AG04449 (cell line): ENCODE results near the gene SCAP.

Experiments used
- CTCF ChIA-PET: fragments of 350-600 bp; formaldehyde crosslinking; extraction: SDS; loops from one replicate; lab custom pipeline; 2021; ENCODE audit warnings: antibody characterized with exemption; lab: Yijun Ruan, JAX
- POLR2A ChIA-PET: fragments of 400-600, 350-600 bp; formaldehyde crosslinking; extraction: SDS; loops from one replicate; lab custom pipeline; 2020; ENCODE audit warnings: antibody characterized with exemption, inconsistent platforms; lab: Yijun Ruan, JAX
- DNase-seq: peaks from one replicate; pipeline ENCODE4 v3.0.0-alpha.2; 2010; ENCODE audit warnings: low read depth, low spot score
- H3K4me3 ChIP-seq: 2 replicates; pipeline ENCODE4 v1.5.1; 2011; ENCODE audit warnings: low read depth, mild to moderate bottlenecking, control low read depth, low read length
- TF ChIP-seq, protein P1 (sequence below): IDR thresholded peaks from one replicate; pipeline ENCODE4 v1.5.1; 2011; ENCODE audit warnings: mild to moderate bottlenecking, moderate library complexity, low read length, control low read depth, inconsistent platforms; ENCODE audit not compliant: insufficient read depth; ENCODE audit errors: missing control alignments

The SCAP gene

GRCh38 chr3:47414666-47415587 lies 60.8 kb downstream of the SCAP start:
- DNase-seq, result no peak
- ChIA-PET CTCF (interaction anchor here (1.4 kb wide), 1 partner anchor 10 kb away, joined by 6 read pairs; no protein-coding TSS in a partner anchor), POLR2A (no interaction called here)
- no peak overlapping the region for H3K4me3 ChIP-seq
- TF ChIP-seq, protein P1, sequence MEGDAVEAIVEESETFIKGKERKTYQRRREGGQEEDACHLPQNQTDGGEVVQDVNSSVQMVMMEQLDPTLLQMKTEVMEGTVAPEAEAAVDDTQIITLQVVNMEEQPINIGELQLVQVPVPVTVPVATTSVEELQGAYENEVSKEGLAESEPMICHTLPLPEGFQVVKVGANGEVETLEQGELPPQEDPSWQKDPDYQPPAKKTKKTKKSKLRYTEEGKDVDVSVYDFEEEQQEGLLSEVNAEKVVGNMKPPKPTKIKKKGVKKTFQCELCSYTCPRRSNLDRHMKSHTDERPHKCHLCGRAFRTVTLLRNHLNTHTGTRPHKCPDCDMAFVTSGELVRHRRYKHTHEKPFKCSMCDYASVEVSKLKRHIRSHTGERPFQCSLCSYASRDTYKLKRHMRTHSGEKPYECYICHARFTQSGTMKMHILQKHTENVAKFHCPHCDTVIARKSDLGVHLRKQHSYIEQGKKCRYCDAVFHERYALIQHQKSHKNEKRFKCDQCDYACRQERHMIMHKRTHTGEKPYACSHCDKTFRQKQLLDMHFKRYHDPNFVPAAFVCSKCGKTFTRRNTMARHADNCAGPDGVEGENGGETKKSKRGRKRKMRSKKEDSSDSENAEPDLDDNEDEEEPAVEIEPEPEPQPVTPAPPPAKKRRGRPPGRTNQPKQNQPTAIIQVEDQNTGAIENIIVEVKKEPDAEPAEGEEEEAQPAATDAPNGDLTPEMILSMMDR, result no peak

GRCh38 chr3:47414161-47414564 lies 61.6 kb downstream of the SCAP start:
- no peak for DNase-seq
- TF ChIP-seq, protein P1, result no peak
- ChIA-PET POLR2A (no interaction called here), CTCF (interaction anchor here (5.9 kb wide), 1 partner anchor 8 kb away, joined by 75 read pairs; no protein-coding TSS in a partner anchor)
- H3K4me3 ChIP-seq, result no peak overlapping the region

DNA sequence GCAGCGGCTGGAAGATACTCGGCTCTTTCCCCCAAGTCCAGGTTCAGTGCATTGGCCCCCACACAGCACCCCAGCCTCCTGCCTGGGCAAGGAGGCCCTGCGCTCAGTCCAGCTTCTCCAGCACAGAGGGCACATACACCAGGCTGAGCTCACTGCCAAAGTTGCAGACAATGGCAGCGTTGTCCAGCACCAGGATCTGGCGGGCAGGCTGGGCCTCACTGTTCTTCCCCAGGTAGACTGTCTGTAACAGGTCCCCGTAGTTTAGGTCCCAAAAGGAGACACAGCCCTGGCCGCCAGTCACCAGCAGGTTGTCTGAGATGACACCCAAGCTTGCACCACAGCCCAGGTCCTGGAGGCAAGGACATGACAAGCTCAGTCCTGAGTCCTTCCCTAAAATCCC lies 62.0 kb downstream of the SCAP start:
- CTCF ChIA-PET, result interaction anchor here (0.9 to 5.9 kb wide), 2 partner anchors 9 kb away, joined by 3 to 75 read pairs; no protein-coding TSS in a partner anchor
- TF ChIP-seq, protein P1, result no peak
- DNase-seq, result no peak
- H3K4me3 ChIP-seq, result no peak overlapping the region
- POLR2A ChIA-PET, result no interaction called here

DNA sequence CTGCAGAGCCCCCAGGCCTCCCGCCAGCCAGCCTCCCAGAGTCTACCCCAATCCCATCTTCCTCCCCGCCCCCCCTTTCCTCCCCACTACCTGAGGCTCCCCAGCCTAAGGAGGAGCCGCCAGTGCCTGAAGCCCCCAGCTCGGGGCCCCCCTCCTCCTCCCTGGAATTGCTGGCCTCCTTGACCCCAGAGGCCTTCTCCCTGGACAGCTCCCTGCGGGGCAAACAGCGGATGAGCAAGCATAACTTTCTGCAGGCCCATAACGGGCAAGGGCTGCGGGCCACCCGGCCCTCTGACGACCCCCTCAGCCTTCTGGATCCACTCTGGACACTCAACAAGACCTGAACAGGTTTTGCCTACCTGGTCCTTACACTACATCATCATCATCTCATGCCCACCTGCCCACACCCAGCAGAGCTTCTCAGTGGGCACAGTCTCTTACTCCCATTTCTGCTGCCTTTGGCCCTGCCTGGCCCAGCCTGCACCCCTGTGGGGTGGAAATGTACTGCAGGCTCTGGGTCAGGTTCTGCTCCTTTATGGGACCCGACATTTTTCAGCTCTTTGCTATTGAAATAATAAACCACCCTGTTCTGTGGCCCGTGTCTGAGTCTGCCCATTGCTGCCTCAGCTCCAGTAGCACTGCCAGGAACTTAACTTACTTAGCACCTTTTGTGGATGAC lies 62.8 kb downstream of the SCAP start:
- ChIA-PET CTCF (interaction anchor here (0.9 to 5.9 kb wide), 2 partner anchors 8 to 10 kb away, joined by 3 to 75 read pairs; no protein-coding TSS in a partner anchor), POLR2A (no interaction called here)
- TF ChIP-seq, protein P1, result no peak
- no peak for DNase-seq
- H3K4me3 ChIP-seq, result no peak overlapping the region

DNA sequence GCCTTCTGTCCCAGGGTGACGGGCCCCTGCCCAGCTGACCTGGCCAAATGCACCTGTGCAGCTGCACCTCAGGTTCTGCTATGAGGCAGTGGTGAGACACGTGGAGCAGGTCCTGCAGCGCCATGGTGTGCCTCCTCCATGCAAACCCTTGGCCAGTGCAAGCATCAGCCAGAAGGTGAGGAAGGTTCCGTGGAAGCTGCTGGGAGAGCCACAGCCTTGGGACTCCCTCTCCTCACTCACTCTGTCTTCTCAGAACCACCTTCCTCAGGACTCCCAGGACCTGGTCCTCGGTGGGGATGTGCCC lies 63.3 kb downstream of the SCAP start:
- DNase-seq, result no peak
- CTCF ChIA-PET, result interaction anchor here (5.9 kb wide), 1 partner anchor 10 kb away, joined by 75 read pairs; no protein-coding TSS in a partner anchor
- POLR2A ChIA-PET, result no interaction called here

More for the DNA sequence above, 63.3 kb downstream of the SCAP start:
- TF ChIP-seq, protein P1, result no peak
- no peak overlapping the region for H3K4me3 ChIP-seq
